ENCODE results near the gene IL22. TPM values are rescaled to one million over a fixed set of nuclear protein-coding genes. Genes with fewer than 3 reads are reported as not detected.

IL22 gene
- total RNA-seq, 4 donors from 2014 or later, result not detected

GRCh38 chr12:68264857-68265256, 11.5 kb upstream of the IL22 start:
- intact Hi-C loops (cut with DNase I; ENCODE audit: low total_unique reads) (no loop called here), in situ Hi-C loops (cut with MboI; ENCODE audit: low pct_ligation_motif_present in 1 of 4, low pct_unique_long_range_greater_than_20kb in 1 of 4, low sequenced_read_pairs in 3 of 4) (no loop called here)
- Histone ChIP-seq H3K27ac (no peak overlapping the region), H3K9me3 (no peaks in the 10 kb centered on the region), H3K4me3 (no peak overlapping the region), H3K36me3 (no peaks in the 10 kb centered on the region), H3K27me3 (no peaks in the 10 kb centered on the region), H3K4me1 (no peaks in the 10 kb centered on the region)
- WGBS, 2 donors (ENCODE audit: low coverage in 1 of 2), result 75 to 98% methylated on average over 1 to 2 of the region's 2 CpGs
- no peak for DNase-seq
- TF ChIP-seq POLR2A (IDR thresholded peaks at IDR 0.05) (no peak), POLR2AphosphoS5 (IDR thresholded peaks at IDR 0.05) (no peak), EP300 (IDR thresholded peaks at IDR 0.05; ENCODE audit: low read depth) (no peak)
- TF ChIP-seq, protein P1, sequence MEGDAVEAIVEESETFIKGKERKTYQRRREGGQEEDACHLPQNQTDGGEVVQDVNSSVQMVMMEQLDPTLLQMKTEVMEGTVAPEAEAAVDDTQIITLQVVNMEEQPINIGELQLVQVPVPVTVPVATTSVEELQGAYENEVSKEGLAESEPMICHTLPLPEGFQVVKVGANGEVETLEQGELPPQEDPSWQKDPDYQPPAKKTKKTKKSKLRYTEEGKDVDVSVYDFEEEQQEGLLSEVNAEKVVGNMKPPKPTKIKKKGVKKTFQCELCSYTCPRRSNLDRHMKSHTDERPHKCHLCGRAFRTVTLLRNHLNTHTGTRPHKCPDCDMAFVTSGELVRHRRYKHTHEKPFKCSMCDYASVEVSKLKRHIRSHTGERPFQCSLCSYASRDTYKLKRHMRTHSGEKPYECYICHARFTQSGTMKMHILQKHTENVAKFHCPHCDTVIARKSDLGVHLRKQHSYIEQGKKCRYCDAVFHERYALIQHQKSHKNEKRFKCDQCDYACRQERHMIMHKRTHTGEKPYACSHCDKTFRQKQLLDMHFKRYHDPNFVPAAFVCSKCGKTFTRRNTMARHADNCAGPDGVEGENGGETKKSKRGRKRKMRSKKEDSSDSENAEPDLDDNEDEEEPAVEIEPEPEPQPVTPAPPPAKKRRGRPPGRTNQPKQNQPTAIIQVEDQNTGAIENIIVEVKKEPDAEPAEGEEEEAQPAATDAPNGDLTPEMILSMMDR (IDR thresholded peaks at IDR 0.05), result no peak

DNA sequence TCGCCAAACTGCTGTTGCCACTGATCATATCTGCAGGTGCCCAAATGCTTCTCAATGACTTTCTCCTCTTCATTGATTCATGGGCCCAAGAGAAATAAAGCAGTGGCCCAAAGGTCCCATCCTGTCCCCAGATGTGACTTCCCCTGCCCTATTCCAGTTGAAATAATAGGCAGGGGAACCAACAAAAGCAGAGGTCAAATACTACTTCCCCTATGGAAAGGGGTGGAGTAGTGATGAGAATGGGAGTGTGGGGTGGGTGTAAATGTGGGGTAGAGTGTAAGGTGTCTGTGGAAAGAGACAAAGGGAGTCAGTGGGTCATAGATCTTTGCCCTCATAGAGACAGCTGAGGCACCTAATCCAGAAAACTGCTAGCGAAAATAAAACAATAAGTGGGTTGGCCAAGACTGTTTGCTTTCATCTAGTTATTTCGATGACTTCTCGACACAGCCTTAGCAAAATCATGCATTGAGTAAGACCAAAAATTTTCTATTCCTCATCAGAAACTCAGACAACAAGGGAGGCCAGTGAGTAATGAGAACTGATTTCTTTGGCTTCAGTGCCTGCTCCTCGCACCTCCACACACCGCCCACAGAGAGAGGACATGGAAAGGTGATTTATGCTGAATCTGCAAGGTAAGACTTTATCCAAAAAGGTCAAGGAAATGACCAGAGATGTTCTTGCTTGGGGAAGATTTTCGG, 10.9 kb upstream of the IL22 start:
- TF ChIP-seq POLR2AphosphoS5 (IDR thresholded peaks at IDR 0.05) (no peak), EP300 (IDR thresholded peaks at IDR 0.05; ENCODE audit: low read depth) (no peak)
- in situ Hi-C loops (cut with MboI; ENCODE audit: low pct_ligation_motif_present in 1 of 4, low pct_unique_long_range_greater_than_20kb in 1 of 4, low sequenced_read_pairs in 3 of 4), result no loop called here
- no peak for DNase-seq
- 80 to 85% methylated on average over 2 to 7 of the region's 7 CpGs for WGBS, 2 donors (ENCODE audit: low coverage in 1 of 2)
- Histone ChIP-seq H3K27me3 (no peaks in the 10 kb centered on the region), H3K4me3 (no peak overlapping the region), H3K9me3 (no peaks in the 10 kb centered on the region), H3K36me3 (no peaks in the 10 kb centered on the region), H3K4me1 (no peaks in the 10 kb centered on the region), H3K27ac (no peak overlapping the region)
- intact Hi-C loops (cut with DNase I; ENCODE audit: low total_unique reads), result no loop called here

DNA sequence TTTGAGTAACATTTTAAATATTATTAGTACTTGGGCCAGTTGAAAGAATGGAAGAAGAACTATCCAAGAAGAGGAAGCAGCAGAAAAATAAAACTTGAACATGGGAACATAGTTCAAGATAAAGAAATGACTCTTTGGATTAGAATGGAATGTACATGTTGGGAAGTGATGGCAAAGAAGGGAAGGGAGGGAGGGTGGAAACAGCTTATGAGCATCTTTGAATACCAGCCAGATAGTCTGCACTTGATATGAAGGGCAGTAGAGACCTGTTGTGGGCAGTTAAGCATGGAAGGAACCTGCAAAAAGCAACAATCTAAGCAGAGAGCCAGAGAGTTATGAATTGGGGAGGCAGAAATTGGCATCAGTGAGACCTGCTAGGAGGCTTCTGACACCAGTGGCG, 10.0 kb upstream of the IL22 start:
- Histone ChIP-seq H3K4me1 (no peaks in the 10 kb centered on the region), H3K9me3 (no peaks in the 10 kb centered on the region), H3K27me3 (no peaks in the 10 kb centered on the region), H3K36me3 (no peaks in the 10 kb centered on the region), H3K4me3 (no peak overlapping the region), H3K27ac (no peak overlapping the region)
- 92 to 93% methylated on average over 1 of the region's 1 CpG for WGBS, 2 donors (ENCODE audit: low coverage in 1 of 2)
- in situ Hi-C loops (cut with MboI; ENCODE audit: low pct_ligation_motif_present in 1 of 4, low pct_unique_long_range_greater_than_20kb in 1 of 4, low sequenced_read_pairs in 3 of 4), result no loop called here
- intact Hi-C loops (cut with DNase I; ENCODE audit: low total_unique reads), result no loop called here
- TF ChIP-seq POLR2AphosphoS5 (IDR thresholded peaks at IDR 0.05) (no peak), EP300 (IDR thresholded peaks at IDR 0.05; ENCODE audit: low read depth) (no peak), POLR2A (IDR thresholded peaks at IDR 0.05) (no peak)
- TF ChIP-seq, protein P1 (IDR thresholded peaks at IDR 0.05), result no peak
- no peak for DNase-seq

DNA sequence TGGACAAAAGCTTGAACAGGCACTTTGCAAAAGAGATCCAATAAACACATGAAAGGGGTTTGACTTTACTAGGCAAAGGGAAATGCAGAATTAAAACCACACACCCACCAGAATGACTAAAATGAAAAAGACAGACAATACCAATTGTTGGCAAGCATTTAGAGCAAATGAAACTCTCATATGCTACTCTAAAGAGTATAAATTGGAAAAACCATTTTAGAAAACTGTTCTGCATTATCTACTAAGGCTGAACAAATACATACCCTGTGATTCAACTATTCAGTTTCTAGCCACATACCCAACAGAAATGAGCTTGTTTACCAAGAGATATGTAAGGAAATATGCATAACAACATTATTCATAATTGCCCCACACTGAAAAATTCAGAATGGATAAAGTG, 8.5 kb upstream of the IL22 start:
- Histone ChIP-seq H3K4me3 (no peak overlapping the region), H3K36me3 (no peaks in the 10 kb centered on the region), H3K27ac (no peak overlapping the region), H3K4me1 (no peaks in the 10 kb centered on the region), H3K27me3 (no peaks in the 10 kb centered on the region), H3K9me3 (no peaks in the 10 kb centered on the region)
- TF ChIP-seq EP300 (IDR thresholded peaks at IDR 0.05; ENCODE audit: low read depth) (no peak), POLR2AphosphoS5 (IDR thresholded peaks at IDR 0.05) (no peak), POLR2A (IDR thresholded peaks at IDR 0.05) (no peak)
- TF ChIP-seq, protein P1 (IDR thresholded peaks at IDR 0.05), result no peak
- intact Hi-C loops (cut with DNase I; ENCODE audit: low total_unique reads) (no loop called here), in situ Hi-C loops (cut with MboI; ENCODE audit: low pct_ligation_motif_present in 1 of 4, low pct_unique_long_range_greater_than_20kb in 1 of 4, low sequenced_read_pairs in 3 of 4) (no loop called here)
- DNase-seq, result no peak

GRCh38 chr12:68260153-68260552, 6.7 kb upstream of the IL22 start:
- 75 to 89% methylated on average over 3 of the region's 3 CpGs for WGBS, 2 donors (ENCODE audit: low coverage in 1 of 2)
- in situ Hi-C loops (cut with MboI; ENCODE audit: low pct_ligation_motif_present in 1 of 4, low pct_unique_long_range_greater_than_20kb in 1 of 4, low sequenced_read_pairs in 3 of 4), result no loop called here

More at GRCh38 chr12:68260153-68260552, 6.7 kb upstream of the IL22 start:
- no peaks in the 10 kb centered on the region for H3K4me1 ChIP-seq
- DNase-seq, result no peak
- no peak overlapping the region for H3K27ac ChIP-seq
- no peaks in the 10 kb centered on the region for H3K36me3 ChIP-seq
- TF ChIP-seq, protein P1 (IDR thresholded peaks at IDR 0.05), result no peak
- TF ChIP-seq POLR2A (IDR thresholded peaks at IDR 0.05) (no peak), EP300 (IDR thresholded peaks at IDR 0.05; ENCODE audit: low read depth) (no peak), POLR2AphosphoS5 (IDR thresholded peaks at IDR 0.05) (no peak)
- intact Hi-C loops (cut with DNase I; ENCODE audit: low total_unique reads), result no loop called here
- H3K9me3 ChIP-seq, result no peaks in the 10 kb centered on the region
- H3K4me3 ChIP-seq, result no peak overlapping the region
- H3K27me3 ChIP-seq, result no peaks in the 10 kb centered on the region

All from transverse colon (tissue), 4 donors.